GM21367 (cell line): Measurements from ENCODE around the gene MRFAP1.

Experiments used
- ATAC-seq: cut with Tn5 transposase; IDR thresholded peaks from one replicate; pipeline ENCODE4 v1.9.1; 2021; ENCODE audit not compliant: unreplicated experiment

MRFAP1 gene

DNA sequence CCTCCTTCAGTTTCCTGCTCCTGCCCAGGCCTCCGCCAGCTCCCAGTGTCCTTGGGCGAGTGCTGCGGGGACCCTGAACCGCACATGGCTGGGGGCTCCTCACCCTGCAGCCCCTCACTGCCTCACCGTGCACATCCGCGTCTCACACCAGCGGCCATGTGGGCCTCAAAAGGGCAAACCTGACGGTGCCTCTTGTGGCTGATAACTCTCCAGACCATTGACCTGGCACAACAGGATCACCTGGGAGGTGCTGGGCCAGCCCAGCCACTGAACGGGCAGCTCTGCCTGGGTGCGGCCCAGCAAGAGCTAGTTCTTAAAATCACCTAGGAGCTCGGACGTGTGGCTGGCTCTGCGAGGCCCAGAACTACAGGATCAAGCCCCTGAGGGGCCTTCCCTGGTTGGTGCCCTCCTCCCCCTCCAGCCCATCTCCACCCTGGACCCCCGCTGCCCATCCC lies 49.0 kb downstream of the MRFAP1 start:
- no peak for ATAC-seq
